Measurements from ENCODE around the gene ZDHHC11B.
"Not testable (repeated sequence)": the region's sequence is repeated elsewhere in the genome, so short reads cannot be mapped to it uniquely, and the experiment has no call there.

Gene ZDHHC11B, protein sequence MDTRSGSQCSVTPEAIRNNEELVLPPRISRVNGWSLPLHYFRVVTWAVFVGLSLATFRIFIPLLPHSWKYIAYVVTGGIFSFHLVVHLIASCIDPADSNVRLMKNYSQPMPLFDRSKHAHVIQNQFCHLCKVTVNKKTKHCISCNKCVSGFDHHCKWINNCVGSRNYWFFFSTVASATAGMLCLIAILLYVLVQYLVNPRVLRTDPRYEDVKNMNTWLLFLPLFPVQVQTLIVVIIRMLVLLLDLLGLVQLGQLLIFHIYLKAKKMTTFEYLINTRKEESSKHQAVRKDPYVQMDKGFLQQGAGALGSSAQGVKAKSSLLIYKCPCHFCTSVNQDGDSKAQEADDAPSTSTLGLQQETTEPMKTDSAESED

DNA sequence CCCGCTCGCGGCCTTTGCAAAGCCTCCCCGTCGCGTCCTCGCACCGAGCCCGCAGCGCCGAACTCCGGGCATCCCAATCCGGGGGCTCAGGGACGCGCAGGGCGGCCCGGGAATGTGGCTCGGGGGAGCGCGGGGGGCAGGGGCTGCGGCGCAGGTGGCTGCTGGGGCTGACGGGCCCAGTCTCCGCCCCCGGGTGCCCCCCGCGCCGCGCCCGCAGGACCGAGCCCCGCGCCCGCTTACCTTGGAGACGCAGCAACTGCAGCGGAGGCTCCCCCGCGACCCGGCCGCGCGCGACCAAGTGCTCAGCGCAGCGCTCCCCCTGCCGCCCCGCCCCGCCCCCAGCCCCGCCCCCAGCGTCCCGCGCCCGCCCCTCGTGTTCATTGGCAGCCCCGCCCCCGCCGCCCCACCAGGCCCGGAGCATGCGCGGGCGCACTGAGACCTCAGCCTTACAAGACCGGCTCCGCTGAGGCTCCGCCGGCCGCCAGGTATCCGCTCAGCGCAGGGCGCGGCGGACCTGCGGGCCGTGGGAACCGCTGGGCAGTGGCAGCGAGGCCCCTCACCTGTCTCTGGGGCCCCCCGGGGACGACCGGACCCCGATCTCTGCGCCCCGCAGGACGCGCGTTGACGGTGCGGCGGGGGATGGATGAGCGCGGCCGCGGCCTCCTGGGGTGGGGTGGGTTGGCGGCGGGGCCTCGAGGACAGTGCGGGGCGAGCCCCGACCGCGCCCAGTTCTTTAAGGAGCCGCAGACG is at the start of gene ZDHHC11B:
TSS of gene ZDHHC11B (minus strand) at position 302 of the 750 bp plus-strand sequence. CDS start 17,810 bp downstream, outside the sequence.
- Histone ChIP-seq H3K4me1 (ENCODE audit: control insufficient read depth in 5 of 5, insufficient read depth in 5 of 5, low read length in 5 of 5) (peaks cover 0 to 19% (median 6%) of the 10 kb centered on the region in 5 donors), H3K9ac (ENCODE audit: low read length in 5 of 5) (peak within 1 kb of the TSS in 1 of 5 donors; percentile 75)
- not testable (repeated sequence) for H3K27ac ChIP-seq (ENCODE audit: low read depth, low read length)

DNA sequence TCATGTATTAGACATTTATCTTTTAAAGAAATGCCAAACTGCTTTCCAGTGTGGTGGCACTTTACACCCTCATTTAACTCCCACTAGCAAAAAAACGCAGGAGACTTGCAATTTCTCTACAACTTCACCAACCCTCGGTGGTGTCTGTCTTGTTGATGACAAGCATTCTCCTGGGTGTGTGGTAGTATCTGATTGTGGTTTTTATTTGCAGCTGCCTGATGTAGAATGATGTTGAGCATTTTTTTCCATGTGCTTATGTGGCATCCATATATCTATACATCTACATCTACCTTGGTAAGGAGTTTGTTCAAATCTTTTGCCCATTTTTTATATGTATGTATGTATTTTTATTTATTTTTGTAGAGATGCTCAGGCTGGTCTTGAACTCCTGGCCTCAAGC is 49.5 kb upstream of the ZDHHC11B start:
- H3K27me3 ChIP-seq (ENCODE audit: control insufficient read depth in 5 of 5, insufficient read depth in 4 of 5, low read length in 5 of 5); H3K9ac ChIP-seq (ENCODE audit: low read length in 5 of 5): not testable (repeated sequence)

More for the DNA sequence above, at the start of gene ZDHHC11B:
- H3K27me3 ChIP-seq (ENCODE audit: control insufficient read depth in 5 of 5, insufficient read depth in 4 of 5, low read length in 5 of 5); H3K36me3 ChIP-seq (ENCODE audit: control insufficient read depth in 5 of 5, insufficient read depth in 5 of 5, low read length in 5 of 5); H3K9me3 ChIP-seq (ENCODE audit: control insufficient read depth in 5 of 5, low read length in 5 of 5): not testable (repeated sequence)
- H3K4me3 ChIP-seq (ENCODE audit: low read depth in 1 of 5, low read length in 5 of 5), result peak within 1 kb of the TSS; percentile 50 to 66 (median 53)

DNA sequence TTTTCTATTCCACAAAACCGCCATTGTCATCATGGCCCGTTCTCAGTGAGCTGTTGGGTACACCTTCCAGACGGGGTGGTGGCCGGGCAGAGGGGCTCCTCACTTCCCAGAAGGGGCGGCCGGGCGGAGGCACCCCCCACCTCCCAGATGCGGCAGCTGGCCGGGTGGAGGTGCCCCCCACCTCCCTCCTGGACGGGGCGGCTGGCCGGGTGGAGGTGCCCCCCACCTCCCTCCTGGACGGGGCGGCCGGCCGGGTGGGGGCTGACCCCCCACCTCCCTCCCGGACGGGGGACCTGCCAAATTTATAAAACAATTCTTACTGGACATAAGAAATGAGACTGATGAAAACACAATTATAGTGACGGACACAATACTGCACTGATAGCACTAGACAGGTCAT is 43.7 kb upstream of the ZDHHC11B start:
- H3K36me3 ChIP-seq (ENCODE audit: control insufficient read depth in 5 of 5, insufficient read depth in 5 of 5, low read length in 5 of 5); H3K27me3 ChIP-seq (ENCODE audit: control insufficient read depth in 5 of 5, insufficient read depth in 4 of 5, low read length in 5 of 5); H3K4me3 ChIP-seq (ENCODE audit: low read depth in 1 of 5, low read length in 5 of 5); H3K9ac ChIP-seq (ENCODE audit: low read length in 5 of 5); H3K4me1 ChIP-seq (ENCODE audit: control insufficient read depth in 5 of 5, insufficient read depth in 5 of 5, low read length in 5 of 5); H3K27ac ChIP-seq (ENCODE audit: low read depth, low read length); H3K9me3 ChIP-seq (ENCODE audit: control insufficient read depth in 5 of 5, low read length in 5 of 5): not testable (repeated sequence)

More for the DNA sequence above, 49.5 kb upstream of the ZDHHC11B start:
- not testable (repeated sequence) for H3K36me3 ChIP-seq (ENCODE audit: control insufficient read depth in 5 of 5, insufficient read depth in 5 of 5, low read length in 5 of 5); H3K27ac ChIP-seq (ENCODE audit: low read depth, low read length); H3K4me1 ChIP-seq (ENCODE audit: control insufficient read depth in 5 of 5, insufficient read depth in 5 of 5, low read length in 5 of 5); H3K9me3 ChIP-seq (ENCODE audit: control insufficient read depth in 5 of 5, low read length in 5 of 5); H3K4me3 ChIP-seq (ENCODE audit: low read depth in 1 of 5, low read length in 5 of 5)

DNA sequence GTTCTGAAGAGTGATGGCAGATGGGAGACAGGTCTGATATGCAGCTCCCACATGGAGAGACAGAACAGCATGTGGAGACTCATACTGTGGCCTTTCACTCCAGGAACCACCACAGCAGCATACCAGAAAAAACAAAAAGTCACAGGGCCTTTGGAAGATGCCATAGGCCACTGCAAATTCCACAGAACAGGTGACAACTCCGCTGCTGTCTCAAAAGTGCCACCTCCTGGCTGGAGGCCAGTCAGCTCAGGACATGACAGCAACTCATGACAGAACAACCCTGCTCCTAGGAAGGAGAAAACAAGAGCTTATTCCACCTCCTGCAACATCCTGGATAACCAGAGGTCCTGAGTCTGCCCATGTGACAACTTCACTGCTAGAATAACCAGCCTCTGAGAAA is 41.0 kb upstream of the ZDHHC11B start:
- H3K9ac ChIP-seq (ENCODE audit: low read length in 5 of 5); H3K36me3 ChIP-seq (ENCODE audit: control insufficient read depth in 5 of 5, insufficient read depth in 5 of 5, low read length in 5 of 5); H3K4me1 ChIP-seq (ENCODE audit: control insufficient read depth in 5 of 5, insufficient read depth in 5 of 5, low read length in 5 of 5); H3K4me3 ChIP-seq (ENCODE audit: low read depth in 1 of 5, low read length in 5 of 5); H3K27ac ChIP-seq (ENCODE audit: low read depth, low read length); H3K27me3 ChIP-seq (ENCODE audit: control insufficient read depth in 5 of 5, insufficient read depth in 4 of 5, low read length in 5 of 5); H3K9me3 ChIP-seq (ENCODE audit: control insufficient read depth in 5 of 5, low read length in 5 of 5): not testable (repeated sequence)

DNA sequence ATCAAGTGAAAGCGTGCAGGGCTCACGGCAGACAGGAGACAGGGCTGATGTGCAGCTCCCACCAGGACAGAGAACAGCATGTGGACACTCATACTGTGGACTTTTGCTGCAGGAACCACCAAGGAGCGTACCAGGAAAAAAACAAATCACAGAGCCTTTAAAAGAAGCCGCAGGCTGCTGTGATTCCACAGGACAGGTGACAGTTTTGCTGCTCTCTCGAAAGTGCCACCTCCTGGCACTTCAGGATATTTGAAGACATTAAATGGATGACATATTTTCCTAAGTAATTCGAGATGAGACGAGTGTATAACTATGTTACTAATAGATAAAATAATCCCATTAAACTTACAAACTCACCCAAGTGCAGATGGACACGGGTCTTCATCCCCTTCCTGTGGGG is 37.0 kb upstream of the ZDHHC11B start:
- Histone ChIP-seq H3K4me3 (ENCODE audit: low read depth in 1 of 5, low read length in 5 of 5) (no peak overlapping the region), H3K4me1 (ENCODE audit: control insufficient read depth in 5 of 5, insufficient read depth in 5 of 5, low read length in 5 of 5) (no peaks in the 10 kb centered on the region), H3K27me3 (ENCODE audit: control insufficient read depth in 5 of 5, insufficient read depth in 4 of 5, low read length in 5 of 5) (no peaks in the 10 kb centered on the region), H3K9ac (ENCODE audit: low read length in 5 of 5) (no peak overlapping the region), H3K36me3 (ENCODE audit: control insufficient read depth in 5 of 5, insufficient read depth in 5 of 5, low read length in 5 of 5) (peaks cover 0 to 6% (median 0%) of the 10 kb centered on the region in 5 donors), H3K9me3 (ENCODE audit: control insufficient read depth in 5 of 5, low read length in 5 of 5) (no peaks in the 10 kb centered on the region), H3K27ac (ENCODE audit: low read depth, low read length) (no peak overlapping the region)

DNA sequence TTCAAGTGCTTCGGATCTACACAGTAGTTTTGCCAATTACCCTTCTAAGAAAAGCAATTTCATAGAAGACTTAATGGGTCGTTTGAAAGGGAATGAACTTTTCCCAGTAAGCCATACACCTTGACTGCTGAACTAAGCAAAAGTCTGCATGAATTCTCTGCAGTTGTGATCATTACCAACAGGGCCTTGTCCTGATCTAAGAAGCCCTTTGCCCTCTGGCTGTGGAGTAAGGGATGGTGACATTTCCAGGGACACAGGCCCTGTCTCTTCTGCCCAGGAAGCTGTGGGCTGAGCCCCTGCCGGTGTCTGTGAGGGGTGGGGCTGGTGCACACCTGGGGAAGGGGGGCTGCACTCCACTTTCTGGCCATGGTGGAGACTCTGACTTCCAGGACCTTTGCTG is 35.7 kb upstream of the ZDHHC11B start:
- Histone ChIP-seq H3K27me3 (ENCODE audit: control insufficient read depth in 5 of 5, insufficient read depth in 4 of 5, low read length in 5 of 5) (no peaks in the 10 kb centered on the region), H3K4me1 (ENCODE audit: control insufficient read depth in 5 of 5, insufficient read depth in 5 of 5, low read length in 5 of 5) (no peaks in the 10 kb centered on the region), H3K9ac (ENCODE audit: low read length in 5 of 5) (no peak overlapping the region), H3K27ac (ENCODE audit: low read depth, low read length) (no peak overlapping the region), H3K4me3 (ENCODE audit: low read depth in 1 of 5, low read length in 5 of 5) (no peak overlapping the region), H3K9me3 (ENCODE audit: control insufficient read depth in 5 of 5, low read length in 5 of 5) (peaks cover 0 to 6% (median 2%) of the 10 kb centered on the region in 5 donors), H3K36me3 (ENCODE audit: control insufficient read depth in 5 of 5, insufficient read depth in 5 of 5, low read length in 5 of 5) (peaks cover 0 to 6% (median 0%) of the 10 kb centered on the region in 5 donors)

DNA sequence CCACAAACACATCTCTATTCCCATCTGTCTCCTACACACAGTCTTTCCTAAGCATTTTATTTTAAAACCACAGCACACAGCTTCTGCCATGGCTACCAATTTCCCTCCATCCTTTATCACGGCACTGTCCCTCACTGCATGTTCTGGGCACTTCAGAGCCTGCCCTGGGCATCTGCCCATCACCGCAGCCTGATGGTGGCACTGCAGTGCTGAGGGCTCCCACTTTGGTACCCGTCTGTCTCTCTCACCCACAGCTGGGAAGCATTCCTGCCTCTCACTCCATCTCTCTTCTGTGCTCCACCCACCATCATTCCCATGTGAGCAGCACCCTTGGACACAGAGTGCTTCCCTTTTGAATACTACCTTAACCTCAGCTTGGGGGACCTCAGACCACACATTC is 34.5 kb upstream of the ZDHHC11B start:
- Histone ChIP-seq H3K27me3 (ENCODE audit: control insufficient read depth in 5 of 5, insufficient read depth in 4 of 5, low read length in 5 of 5) (no peaks in the 10 kb centered on the region), H3K4me1 (ENCODE audit: control insufficient read depth in 5 of 5, insufficient read depth in 5 of 5, low read length in 5 of 5) (no peaks in the 10 kb centered on the region), H3K27ac (ENCODE audit: low read depth, low read length) (no peak overlapping the region), H3K36me3 (ENCODE audit: control insufficient read depth in 5 of 5, insufficient read depth in 5 of 5, low read length in 5 of 5) (peaks cover 0 to 6% (median 0%) of the 10 kb centered on the region in 5 donors), H3K9me3 (ENCODE audit: control insufficient read depth in 5 of 5, low read length in 5 of 5) (peaks cover 0 to 8% (median 2%) of the 10 kb centered on the region in 5 donors), H3K4me3 (ENCODE audit: low read depth in 1 of 5, low read length in 5 of 5) (no peak overlapping the region), H3K9ac (ENCODE audit: low read length in 5 of 5) (no peak overlapping the region)

DNA sequence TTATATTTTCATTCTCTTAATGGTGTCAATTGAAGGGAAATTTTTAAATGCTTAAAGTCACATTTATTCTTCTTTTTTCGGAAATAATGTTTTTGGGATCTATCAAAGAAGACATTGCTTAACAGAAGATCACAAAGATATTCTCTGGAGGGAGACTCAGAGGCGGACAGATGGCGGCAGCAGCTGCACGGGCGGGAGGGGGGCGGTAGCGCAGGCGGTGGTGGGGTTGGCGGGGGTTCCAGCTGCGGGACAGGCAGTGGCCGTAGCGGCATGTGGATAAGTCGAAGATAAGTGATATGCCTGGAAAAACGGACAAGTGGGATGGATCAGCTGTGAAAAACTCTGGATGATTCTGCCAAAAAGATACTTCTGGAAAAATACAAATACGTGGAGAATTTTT is 31.6 kb upstream of the ZDHHC11B start:
- Histone ChIP-seq H3K27me3 (ENCODE audit: control insufficient read depth in 5 of 5, insufficient read depth in 4 of 5, low read length in 5 of 5) (no peaks in the 10 kb centered on the region), H3K27ac (ENCODE audit: low read depth, low read length) (no peak overlapping the region), H3K9me3 (ENCODE audit: control insufficient read depth in 5 of 5, low read length in 5 of 5) (peaks cover 0 to 8% (median 2%) of the 10 kb centered on the region in 5 donors), H3K9ac (ENCODE audit: low read length in 5 of 5) (no peak overlapping the region), H3K4me1 (ENCODE audit: control insufficient read depth in 5 of 5, insufficient read depth in 5 of 5, low read length in 5 of 5) (no peaks in the 10 kb centered on the region), H3K36me3 (ENCODE audit: control insufficient read depth in 5 of 5, insufficient read depth in 5 of 5, low read length in 5 of 5) (no peaks in the 10 kb centered on the region), H3K4me3 (ENCODE audit: low read depth in 1 of 5, low read length in 5 of 5) (no peak overlapping the region)

DNA sequence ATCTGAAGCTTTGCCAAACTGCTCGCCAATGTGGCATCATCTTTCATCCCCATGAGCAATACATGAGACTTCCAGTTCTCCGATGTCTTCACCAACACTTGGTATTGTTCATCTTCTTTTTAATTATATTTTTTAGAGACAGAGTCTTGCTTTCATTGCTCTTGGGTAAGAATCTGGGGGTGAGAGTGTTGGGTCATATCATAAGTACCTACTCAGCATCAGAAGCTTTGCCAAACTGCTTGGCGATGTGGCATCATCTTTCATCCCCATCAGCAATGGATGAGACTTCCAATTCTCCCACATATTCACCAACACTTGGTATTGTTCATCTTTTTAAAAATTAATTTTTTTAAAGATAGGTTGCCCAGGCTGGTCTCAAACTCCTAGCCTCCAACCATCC is 30.9 kb upstream of the ZDHHC11B start:
- Histone ChIP-seq H3K27me3 (ENCODE audit: control insufficient read depth in 5 of 5, insufficient read depth in 4 of 5, low read length in 5 of 5) (no peaks in the 10 kb centered on the region), H3K9ac (ENCODE audit: low read length in 5 of 5) (no peak overlapping the region), H3K4me3 (ENCODE audit: low read depth in 1 of 5, low read length in 5 of 5) (no peak overlapping the region), H3K36me3 (ENCODE audit: control insufficient read depth in 5 of 5, insufficient read depth in 5 of 5, low read length in 5 of 5) (no peaks in the 10 kb centered on the region), H3K4me1 (ENCODE audit: control insufficient read depth in 5 of 5, insufficient read depth in 5 of 5, low read length in 5 of 5) (no peaks in the 10 kb centered on the region), H3K27ac (ENCODE audit: low read depth, low read length) (no peak overlapping the region), H3K9me3 (ENCODE audit: control insufficient read depth in 5 of 5, low read length in 5 of 5) (peaks cover 0 to 8% (median 2%) of the 10 kb centered on the region in 5 donors)

DNA sequence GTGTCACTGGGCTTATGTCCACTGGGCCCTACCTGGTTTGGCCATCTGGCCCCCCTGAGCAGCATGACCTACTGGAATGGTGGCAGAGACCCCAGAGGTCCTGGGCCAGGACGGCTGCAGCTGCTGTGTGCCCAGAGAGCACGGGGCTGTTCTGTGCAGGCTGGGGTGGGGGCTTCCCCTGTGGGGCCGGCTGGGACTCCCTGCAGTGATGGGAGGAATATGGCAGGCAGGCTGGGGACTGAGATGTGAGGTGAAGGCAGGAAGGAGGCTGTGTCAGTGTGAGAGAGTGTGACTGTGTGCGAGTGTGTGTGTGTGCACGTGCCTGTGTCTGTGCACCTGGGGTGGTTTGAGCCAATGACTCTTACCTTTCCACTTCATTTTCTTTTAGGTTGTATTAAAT is 29.0 kb upstream of the ZDHHC11B start:
- H3K9me3 ChIP-seq (ENCODE audit: control insufficient read depth in 5 of 5, low read length in 5 of 5); H3K27me3 ChIP-seq (ENCODE audit: control insufficient read depth in 5 of 5, insufficient read depth in 4 of 5, low read length in 5 of 5); H3K4me1 ChIP-seq (ENCODE audit: control insufficient read depth in 5 of 5, insufficient read depth in 5 of 5, low read length in 5 of 5); H3K27ac ChIP-seq (ENCODE audit: low read depth, low read length); H3K36me3 ChIP-seq (ENCODE audit: control insufficient read depth in 5 of 5, insufficient read depth in 5 of 5, low read length in 5 of 5); H3K9ac ChIP-seq (ENCODE audit: low read length in 5 of 5); H3K4me3 ChIP-seq (ENCODE audit: low read depth in 1 of 5, low read length in 5 of 5): not testable (repeated sequence)
